Endothelial cell of umbilical vein (primary cell): Measurements from ENCODE around the gene PLXNB2. TPM values are rescaled to one million over a fixed set of nuclear protein-coding genes. Genes with fewer than 3 reads are reported as not detected.

Source experiments
- BruUV-seq: library from RNA; stranded (reverse); fragments of 400-500 nt; replicated peaks from 2 replicates; lab custom pipeline; 2021; lab: Mats Ljungman, UMichigan
- CTCF ChIA-PET: fragments of 300-600, 350-600 bp; sonication (Branson Sonifier 250); formaldehyde crosslinking; loops from one replicate; lab custom pipeline; 2021; ENCODE audit warnings: antibody characterized with exemption, inconsistent platforms; lab: Charles Lee
- POLR2A ChIA-PET: fragments of 300-600, 350-600 bp; sonication (Branson Sonifier 250); formaldehyde crosslinking; loops from one replicate; lab custom pipeline; 2021; ENCODE audit warnings: antibody characterized with exemption, inconsistent platforms; lab: Charles Lee
- DNase-seq: peaks from one replicate; pipeline ENCODE4 v3.0.0-alpha.2; 2011; ENCODE audit warnings: low read depth, low spot score
- FAIRE-seq: peaks from 2 replicates; lab custom pipeline; 2011; peaks lifted over from hg19 to GRCh38; lab: Jason Lieb, UNC
- H2AFZ ChIP-seq: 2 replicates; pipeline ENCODE4 v1.6.0; 2012; ENCODE audit warnings: low read depth, low read length, control low read depth, inconsistent platforms
- H3K27ac ChIP-seq: 2 replicates; pipeline ENCODE4 v1.5.1; 2011; ENCODE audit warnings: low read depth, mild to moderate bottlenecking, control low read depth, low read length, moderate library complexity; ENCODE audit not compliant: insufficient read depth
- H3K27me3 ChIP-seq, 2 experiments: 2 replicates each; pipeline versions ENCODE4 v1.6.0 to v1.6.1; 2011; ENCODE audit warnings: low read length in 2 of 2, mixed read lengths in 1 of 2; ENCODE audit not compliant: control insufficient read depth in 2 of 2, insufficient read depth in 2 of 2
- H3K36me3 ChIP-seq, 2 experiments: 2 replicates in 1 of 2; 3 replicates in 1 of 2; pipeline ENCODE4 v1.5.1; 2011; ENCODE audit warnings: low read length in 2 of 2, mild to moderate bottlenecking in 1 of 2, moderate library complexity in 1 of 2; ENCODE audit not compliant: control insufficient read depth in 2 of 2, insufficient read depth in 2 of 2; ENCODE audit errors: extremely low read depth in 1 of 2
- H3K4me1 ChIP-seq: 3 replicates; pipeline ENCODE4 v1.5.1; 2011; ENCODE audit warnings: mild to moderate bottlenecking, low read length; ENCODE audit not compliant: control insufficient read depth, insufficient read depth; ENCODE audit errors: extremely low read depth
- H3K4me2 ChIP-seq: 2 replicates; pipeline ENCODE4 v1.6.1; 2011; ENCODE audit warnings: low read length, control low read depth, mixed read lengths; ENCODE audit not compliant: insufficient read depth
- H3K4me3 ChIP-seq, 3 experiments: fragments of 200-600 bp in 1 of 3; sonication (generic), shearing (Covaris generic) in 1 of 3; replicated peaks in 1 of 3; 2 replicates each; pipeline ENCODE4 v1.5.1; 2011 to 2016; ENCODE audit warnings: control low read depth in 3 of 3, low read length in 3 of 3, mild to moderate bottlenecking in 2 of 3, inconsistent platforms in 1 of 3, low read depth in 1 of 3, moderate library complexity in 1 of 3; ENCODE audit not compliant: insufficient read depth in 1 of 3
- H3K79me2 ChIP-seq: 2 replicates; pipeline ENCODE4 v1.6.0; 2012; ENCODE audit warnings: low read length, inconsistent platforms; ENCODE audit not compliant: control insufficient read depth, insufficient read depth
- H3K9ac ChIP-seq: replicated peaks from 2 replicates; pipeline ENCODE3; 2011; ENCODE audit warnings: low read length, control low read depth; ENCODE audit not compliant: insufficient read depth; ENCODE audit errors: extremely low read depth
- H3K9me1 ChIP-seq: replicated peaks from 3 replicates; pipeline ENCODE4 v1.6.0; 2011; ENCODE audit warnings: mild to moderate bottlenecking, low read length; ENCODE audit not compliant: control insufficient read depth, insufficient read depth; ENCODE audit errors: extremely low read depth
- H3K9me3 ChIP-seq: replicated peaks from 2 replicates; pipeline ENCODE4 v1.5.1; 2012; ENCODE audit warnings: low read length, inconsistent platforms; ENCODE audit not compliant: control insufficient read depth, insufficient read depth
- H4K20me1 ChIP-seq: replicated peaks from 2 replicates; pipeline ENCODE3; 2011; ENCODE audit warnings: mild to moderate bottlenecking, low read length; ENCODE audit not compliant: control insufficient read depth, insufficient read depth; ENCODE audit errors: extremely low read depth
- CTCF ChIP-seq, 2 donors: IDR thresholded peaks; 1 replicate in 1 of 2; 2 replicates in 1 of 2; pipeline ENCODE4 v1.5.1; 2011; ENCODE audit warnings: low read length in 2 of 2, mild to moderate bottlenecking in 2 of 2, moderate library complexity in 2 of 2, control low read depth in 1 of 2, inconsistent platforms in 1 of 2, low read depth in 1 of 2; ENCODE audit not compliant: insufficient read depth in 1 of 2; ENCODE audit errors: extremely low read depth in 1 of 2
- EZH2 ChIP-seq: IDR thresholded peaks from 2 replicates; pipeline ENCODE4 v1.6.1; 2012; ENCODE audit warnings: borderline replicate concordance, low read depth, mild to moderate bottlenecking, moderate library complexity, low read length, inconsistent platforms; ENCODE audit not compliant: severe bottlenecking
- FOS ChIP-seq: IDR thresholded peaks from 2 replicates; pipeline ENCODE4 v1.6.1; 2011; ENCODE audit warnings: mild to moderate bottlenecking, low read length, moderate library complexity, borderline replicate concordance; ENCODE audit not compliant: insufficient read depth
- GATA2 ChIP-seq: IDR thresholded peaks from 2 replicates; pipeline ENCODE4 v1.7.0; 2011; ENCODE audit warnings: low read depth, mild to moderate bottlenecking, moderate library complexity, mixed read lengths, low read length; ENCODE audit not compliant: insufficient read length, insufficient read depth
- JUN ChIP-seq: IDR thresholded peaks from 2 replicates; pipeline ENCODE4 v1.6.1; 2011; ENCODE audit warnings: borderline replicate concordance, low read depth; ENCODE audit not compliant: insufficient read length, insufficient read depth
- MAX ChIP-seq: IDR thresholded peaks from 2 replicates; pipeline ENCODE4 v1.6.1; 2011; ENCODE audit not compliant: insufficient read depth, insufficient read length
- MYC ChIP-seq: IDR thresholded peaks from one replicate; pipeline ENCODE4 v1.6.1; 2011; ENCODE audit warnings: mild to moderate bottlenecking, low read depth, low read length
- POLR2A ChIP-seq: IDR thresholded peaks from 2 replicates; pipeline ENCODE4 v1.6.1; 2012; ENCODE audit warnings: low read depth, mild to moderate bottlenecking, control low read depth, low read length
- POLR2AphosphoS5 ChIP-seq: IDR thresholded peaks from 2 replicates; pipeline ENCODE4 v1.6.1; 2012; ENCODE audit warnings: low read depth, mild to moderate bottlenecking, control low read depth, low read length, moderate library complexity; ENCODE audit not compliant: insufficient read depth
- dilution Hi-C: fragments of 300-500 bp; cut with MboI; formaldehyde crosslinking; loops from one replicate; pipeline ENCODE4 v1.15.0; 2019; ENCODE audit warnings: low sequenced_read_pairs; ENCODE audit not compliant: extremely low pct_ligation_motif_present
- intact Hi-C: fragments of 100-400 bp; cut with micrococcal nuclease; formaldehyde crosslinking; loops from one replicate; pipeline ENCODE4 v1.10.0; 2022
- polyA plus RNA-seq, 4 experiments: library from polyadenylated mRNA; depleted of rRNA in 3 of 4; stranded (reverse) in 3 of 4; unstranded in 1 of 4; fragments of >200 nt; gene quantifications; 2 replicates each; pipeline versions ENCODE4 v1.2.1 to v1.2.3, GENCODE V29; 2011 to 2012; ENCODE audit warnings: missing spikeins in 1 of 4
- total RNA-seq: library from RNA; stranded (reverse); gene quantifications from 2 replicates; pipeline ENCODE4 v1.2.3, GENCODE V29; 2021

Gene PLXNB2
- total and polyA plus RNA-seq, 2 donors (not counting 3 experiments of a cell fraction or from before 2014, with no cell fraction given), result 82.3 to 139 TPM

- no TSS peak for BruUV-seq
- no peaks in the 10 kb centered on the region for H3K27me3 ChIP-seq
- ChIA-PET CTCF (interaction anchor here (1.1 kb wide), 1 partner anchor 95 kb away, joined by 3 read pairs; no protein-coding TSS in a partner anchor), POLR2A (no interaction called here)
- H3K4me2 ChIP-seq, result no peak overlapping the region
- no peak overlapping the region for H3K9ac ChIP-seq
- DNase-seq, result no peak
- H3K9me1 ChIP-seq, result no peaks in the 10 kb centered on the region
- no peak overlapping the region for H3K27ac ChIP-seq
- dilution Hi-C loops, result no loop called here
- peaks cover 1 to 2% of the 10 kb centered on the region in 2 experiments for H3K36me3 ChIP-seq
- peaks cover 42% of the 10 kb centered on the region for H3K79me2 ChIP-seq
- intact Hi-C loops, result no loop called here
- H2AFZ ChIP-seq, result no peak overlapping the region
- H3K4me3 ChIP-seq, result no peak overlapping the region
- H4K20me1 ChIP-seq, result peaks cover 3% of the 10 kb centered on the region
- no peak for FAIRE-seq
- H3K4me1 ChIP-seq, result no peaks in the 10 kb centered on the region
- H3K9me3 ChIP-seq, result no peaks in the 10 kb centered on the region
- no peak for TF ChIP-seq MAX
- TF ChIP-seq JUN, result no peak
- no peak for TF ChIP-seq MYC
- no peak for TF ChIP-seq POLR2A
- TF ChIP-seq GATA2, result no peak
- TF ChIP-seq POLR2AphosphoS5, result no peak
- no peak for TF ChIP-seq EZH2
- no peak for TF ChIP-seq FOS
- TF ChIP-seq CTCF (IDR thresholded peaks at IDR 0.05; ENCODE audit: extremely low read depth in 1 of 2, insufficient read depth in 1 of 2, low read depth in 1 of 2, low read length in 2 of 2), result no peak
These were observed 40.6 kb upstream of the PLXNB2 start for GRCh38 chr22:50348058-50348457.
